ENCODE measurements around the gene PAX5. TPM values are rescaled to one million over a fixed set of nuclear protein-coding genes. Genes with fewer than 3 reads are reported as not detected.

Gene PAX5
- total and polyA plus RNA-seq, 2 of the 13 experiments (the other 11 are each of a cell fraction or from before 2014, with no cell fraction given), result not detected

- Histone ChIP-seq H2AFZ (ENCODE audit: low read length) (no peak overlapping the region), H3K27me3 (ENCODE audit: control insufficient read depth in 1 of 2, insufficient read depth in 2 of 2, low read length in 2 of 2) (peaks cover 1 to 43% of the 10 kb centered on the region in 2 experiments), H3K27ac (ENCODE audit: extremely low read length, insufficient read depth, low read length) (no peak overlapping the region), H3K4me1 (ENCODE audit: insufficient read depth, low read length) (no peaks in the 10 kb centered on the region), H3K79me2 (ENCODE audit: insufficient read depth, low read length) (no peaks in the 10 kb centered on the region), H3K4me2 (ENCODE audit: low read depth, low read length) (no peak overlapping the region), H3K9ac (ENCODE audit: insufficient read depth, low read depth, low read length) (no peak overlapping the region), H4K20me1 (ENCODE audit: insufficient read depth, low read length) (no peaks in the 10 kb centered on the region), H3K4me3 (replicated peaks in 1 of 3; ENCODE audit: insufficient read depth in 1 of 3, low read depth in 2 of 3, low read length in 3 of 3) (no peak overlapping the region), H3K9me3 (ENCODE audit: low read length) (no peaks in the 10 kb centered on the region), H3K36me3 (replicated peaks in 1 of 2; ENCODE audit: control insufficient read depth in 1 of 2, insufficient read depth in 2 of 2, low read length in 2 of 2) (no peaks in the 10 kb centered on the region)
- 51% methylated on average over 6 of the region's 7 CpGs for WGBS (ENCODE audit: low lambda C conversion rate)
- ChIA-PET CTCF (ENCODE audit: low intra/inter-chr PET ratio, low total read pairs) (no interaction called here), POLR2A (no interaction called here)
- FAIRE-seq (no peak), ATAC-seq (no peak), DNase-seq (ENCODE audit: low spot score) (no peak)
- in situ Hi-C loops (cut with HindIII; ENCODE audit: extremely low pct_ligation_motif_present, low pct_unique_long_range_greater_than_20kb) (no loop called here), intact Hi-C loops (cut with micrococcal nuclease; ENCODE audit: unreplicated experiment) (no loop called here)
- no TSS peak for BruUV-seq (replicated peaks)
- no peak for TF ChIP-seq POLR2AphosphoS2 (IDR thresholded peaks at IDR 0.05; ENCODE audit: low read depth, low read length)
- TF ChIP-seq, protein P1, sequence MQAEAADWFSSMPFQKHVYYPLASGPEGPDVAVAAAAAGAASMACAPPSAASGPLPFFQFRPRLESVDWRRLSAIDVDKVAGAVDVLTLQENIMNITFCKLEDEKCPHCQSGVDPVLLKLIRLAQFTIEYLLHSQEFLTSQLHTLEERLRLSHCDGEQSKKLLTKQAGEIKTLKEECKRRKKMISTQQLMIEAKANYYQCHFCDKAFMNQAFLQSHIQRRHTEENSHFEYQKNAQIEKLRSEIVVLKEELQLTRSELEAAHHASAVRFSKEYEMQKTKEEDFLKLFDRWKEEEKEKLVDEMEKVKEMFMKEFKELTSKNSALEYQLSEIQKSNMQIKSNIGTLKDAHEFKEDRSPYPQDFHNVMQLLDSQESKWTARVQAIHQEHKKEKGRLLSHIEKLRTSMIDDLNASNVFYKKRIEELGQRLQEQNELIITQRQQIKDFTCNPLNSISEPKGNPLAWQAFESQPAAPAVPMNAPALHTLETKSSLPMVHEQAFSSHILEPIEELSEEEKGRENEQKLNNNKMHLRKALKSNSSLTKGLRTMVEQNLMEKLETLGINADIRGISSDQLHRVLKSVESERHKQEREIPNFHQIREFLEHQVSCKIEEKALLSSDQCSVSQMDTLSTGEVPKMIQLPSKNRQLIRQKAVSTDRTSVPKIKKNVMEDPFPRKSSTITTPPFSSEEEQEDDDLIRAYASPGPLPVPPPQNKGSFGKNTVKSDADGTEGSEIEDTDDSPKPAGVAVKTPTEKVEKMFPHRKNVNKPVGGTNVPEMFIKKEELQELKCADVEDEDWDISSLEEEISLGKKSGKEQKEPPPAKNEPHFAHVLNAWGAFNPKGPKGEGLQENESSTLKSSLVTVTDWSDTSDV (CRISPR knock-in tag; IDR thresholded peaks at IDR 0.05), result no peak
Measured at GRCh38 chr9:36940881-36941280, 93.2 kb downstream of the PAX5 start.

- no peak overlapping the region for H2AFZ ChIP-seq (ENCODE audit: low read length)
- intact Hi-C loops (cut with micrococcal nuclease; ENCODE audit: unreplicated experiment), result no loop called here
- TF ChIP-seq ZNF143 (CRISPR knock-in tag; IDR thresholded peaks at IDR 0.05) (no peak), ZNF446 (CRISPR knock-in tag; IDR thresholded peaks at IDR 0.05) (no peak), TEAD3 (CRISPR knock-in tag; optimal IDR thresholded peaks at IDR 0.05; ENCODE audit: borderline replicate concordance) (no peak), THAP7 (CRISPR knock-in tag; IDR thresholded peaks at IDR 0.05) (no peak), TFDP1 (CRISPR knock-in tag; IDR thresholded peaks at IDR 0.05; ENCODE audit: borderline replicate concordance) (no peak), STAG1 (CRISPR knock-in tag; IDR thresholded peaks at IDR 0.05) (no peak), ZZZ3 (CRISPR knock-in tag; IDR thresholded peaks at IDR 0.05; ENCODE audit: borderline replicate concordance) (no peak), NCOR1 (IDR thresholded peaks at IDR 0.05; ENCODE audit: borderline replicate concordance, low read length) (no peak), ZNF83 (CRISPR knock-in tag; IDR thresholded peaks at IDR 0.05; ENCODE audit: borderline replicate concordance) (no peak), ZNF136 (CRISPR knock-in tag; IDR thresholded peaks at IDR 0.05; ENCODE audit: low read depth) (no peak), ZNF33B (CRISPR knock-in tag; IDR thresholded peaks at IDR 0.05) (no peak), TAF1 (CRISPR knock-in tag; IDR thresholded peaks at IDR 0.05) (no peak)
- BruUV-seq (replicated peaks), result no TSS peak
- no peaks in the 10 kb centered on the region for H3K36me3 ChIP-seq (replicated peaks in 1 of 2; ENCODE audit: control insufficient read depth in 1 of 2, insufficient read depth in 2 of 2, low read length in 2 of 2)
- 37% methylated on average over 6 of the region's 7 CpGs for WGBS (ENCODE audit: low lambda C conversion rate)
- no peaks in the 10 kb centered on the region for H4K20me1 ChIP-seq (ENCODE audit: insufficient read depth, low read length)
- no peak overlapping the region for H3K27ac ChIP-seq (ENCODE audit: extremely low read length, insufficient read depth, low read length)
- H3K9ac ChIP-seq (ENCODE audit: insufficient read depth, low read depth, low read length), result no peak overlapping the region
- H3K4me3 ChIP-seq (replicated peaks in 1 of 3; ENCODE audit: insufficient read depth in 1 of 3, low read depth in 2 of 3, low read length in 3 of 3), result no peak overlapping the region
- no peak overlapping the region for H3K4me2 ChIP-seq (ENCODE audit: low read depth, low read length)
- no peaks in the 10 kb centered on the region for H3K79me2 ChIP-seq (ENCODE audit: insufficient read depth, low read length)
- POLR2A ChIA-PET, result no interaction called here
- in situ Hi-C loops (cut with HindIII; ENCODE audit: extremely low pct_ligation_motif_present, low pct_unique_long_range_greater_than_20kb), result no loop called here
- FAIRE-seq, result no peak
- ATAC-seq, result no peak
- H3K9me3 ChIP-seq (ENCODE audit: low read length), result no peaks in the 10 kb centered on the region
- no peak for DNase-seq (ENCODE audit: low spot score)
- peaks cover 1 to 43% of the 10 kb centered on the region in 2 experiments for H3K27me3 ChIP-seq (ENCODE audit: control insufficient read depth in 1 of 2, insufficient read depth in 2 of 2, low read length in 2 of 2)
- no peaks in the 10 kb centered on the region for H3K4me1 ChIP-seq (ENCODE audit: insufficient read depth, low read length)
- CTCF ChIA-PET (ENCODE audit: low intra/inter-chr PET ratio, low total read pairs), result no interaction called here
Measured at GRCh38 chr9:36940500-36940853, 93.6 kb downstream of the PAX5 start.

All from HepG2 (cell line).